22Rv1 (cell line): ENCODE measurements around the gene RABGAP1L.

ENCODE experiments used
- H3K27ac ChIP-seq: fragments of 450-650 bp; 2 replicates; pipeline ENCODE4 v1.5.1; 2017
- ZFX ChIP-seq: fragments of 450-650 bp; IDR thresholded peaks from 2 replicates; pipeline ENCODE4 v1.6.1; 2017; ENCODE audit warnings: antibody characterized with exemption, borderline replicate concordance
- TF ChIP-seq, protein P1 (sequence below): fragments of 450-650 bp; IDR thresholded peaks from 2 replicates; pipeline ENCODE4 v1.5.1; 2017; ENCODE audit warnings: mild to moderate bottlenecking

The RABGAP1L gene

DNA sequence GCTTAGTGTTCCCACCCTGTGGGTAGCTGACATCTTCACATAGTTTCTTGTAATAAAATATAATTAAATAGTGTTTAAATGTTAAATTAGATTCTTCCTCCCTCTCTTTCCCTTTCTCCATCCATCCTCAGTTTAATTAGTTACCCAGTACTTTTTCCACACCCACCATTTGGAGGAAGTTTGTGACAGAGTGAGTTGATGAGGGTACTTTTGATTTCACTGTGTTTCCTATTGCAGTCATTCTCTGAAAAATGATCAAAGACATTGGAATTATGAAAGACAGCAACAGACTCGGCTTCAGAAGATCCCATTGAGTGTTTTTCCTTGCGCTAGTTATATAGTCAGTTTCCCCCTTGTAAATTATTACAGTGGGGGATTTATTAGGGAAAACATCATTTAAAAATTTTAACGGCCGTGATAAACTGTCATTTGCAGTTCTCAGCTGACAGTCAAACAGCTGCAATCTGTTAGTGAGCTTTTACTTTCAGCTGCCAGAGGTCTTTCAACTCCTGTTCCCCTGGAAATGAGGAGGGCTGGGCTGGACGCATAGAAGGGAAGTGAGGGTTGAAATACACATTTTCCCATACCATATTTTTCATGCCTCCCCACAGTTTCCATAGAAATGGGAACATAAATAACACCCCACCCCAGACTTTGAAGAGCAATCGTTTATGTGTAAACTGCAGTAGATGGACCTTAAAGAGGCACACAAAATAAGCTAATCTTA, 779.1 kb downstream of the RABGAP1L start:
- no peak overlapping the region for H3K27ac ChIP-seq
- no peak for TF ChIP-seq ZFX
- TF ChIP-seq, protein P1, sequence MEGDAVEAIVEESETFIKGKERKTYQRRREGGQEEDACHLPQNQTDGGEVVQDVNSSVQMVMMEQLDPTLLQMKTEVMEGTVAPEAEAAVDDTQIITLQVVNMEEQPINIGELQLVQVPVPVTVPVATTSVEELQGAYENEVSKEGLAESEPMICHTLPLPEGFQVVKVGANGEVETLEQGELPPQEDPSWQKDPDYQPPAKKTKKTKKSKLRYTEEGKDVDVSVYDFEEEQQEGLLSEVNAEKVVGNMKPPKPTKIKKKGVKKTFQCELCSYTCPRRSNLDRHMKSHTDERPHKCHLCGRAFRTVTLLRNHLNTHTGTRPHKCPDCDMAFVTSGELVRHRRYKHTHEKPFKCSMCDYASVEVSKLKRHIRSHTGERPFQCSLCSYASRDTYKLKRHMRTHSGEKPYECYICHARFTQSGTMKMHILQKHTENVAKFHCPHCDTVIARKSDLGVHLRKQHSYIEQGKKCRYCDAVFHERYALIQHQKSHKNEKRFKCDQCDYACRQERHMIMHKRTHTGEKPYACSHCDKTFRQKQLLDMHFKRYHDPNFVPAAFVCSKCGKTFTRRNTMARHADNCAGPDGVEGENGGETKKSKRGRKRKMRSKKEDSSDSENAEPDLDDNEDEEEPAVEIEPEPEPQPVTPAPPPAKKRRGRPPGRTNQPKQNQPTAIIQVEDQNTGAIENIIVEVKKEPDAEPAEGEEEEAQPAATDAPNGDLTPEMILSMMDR, result no peak

DNA sequence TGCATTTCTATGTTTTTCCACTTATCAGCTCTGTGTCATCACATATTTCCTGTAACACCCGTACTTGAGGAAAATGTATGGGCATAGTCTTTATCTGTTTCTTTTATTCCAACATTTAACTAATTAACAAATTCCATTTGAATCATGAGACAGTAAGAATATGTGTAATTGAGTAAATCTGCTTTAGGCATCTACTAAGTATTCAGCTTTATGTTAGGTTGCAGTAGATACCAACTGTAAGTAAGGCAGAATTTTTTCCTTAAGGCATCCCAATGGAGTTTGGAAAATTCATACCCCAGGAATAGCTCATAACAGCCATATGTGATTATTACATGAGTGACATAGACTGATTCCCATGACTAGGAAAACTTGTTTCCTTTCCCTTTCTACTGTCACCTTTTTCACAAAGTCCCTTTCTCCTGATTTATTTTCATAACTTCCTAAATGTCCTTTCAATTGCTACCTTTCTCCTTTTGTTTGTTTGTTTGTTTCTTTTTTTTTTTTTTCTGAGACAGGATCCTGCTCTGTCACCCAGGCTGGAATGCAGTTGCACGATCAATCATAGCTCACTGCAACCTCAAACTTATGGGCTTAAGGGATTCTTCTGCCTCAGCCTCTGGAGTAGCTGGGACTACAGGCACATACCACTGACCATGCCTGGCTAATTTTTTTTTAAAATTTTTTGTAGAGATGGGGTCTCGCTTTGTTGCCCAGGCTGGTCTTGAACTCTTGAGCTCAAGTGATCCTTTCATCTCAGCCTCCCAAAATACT, 780.6 kb downstream of the RABGAP1L start:
- no peak overlapping the region for H3K27ac ChIP-seq
- TF ChIP-seq, protein P1, result no peak
- no peak for TF ChIP-seq ZFX

DNA sequence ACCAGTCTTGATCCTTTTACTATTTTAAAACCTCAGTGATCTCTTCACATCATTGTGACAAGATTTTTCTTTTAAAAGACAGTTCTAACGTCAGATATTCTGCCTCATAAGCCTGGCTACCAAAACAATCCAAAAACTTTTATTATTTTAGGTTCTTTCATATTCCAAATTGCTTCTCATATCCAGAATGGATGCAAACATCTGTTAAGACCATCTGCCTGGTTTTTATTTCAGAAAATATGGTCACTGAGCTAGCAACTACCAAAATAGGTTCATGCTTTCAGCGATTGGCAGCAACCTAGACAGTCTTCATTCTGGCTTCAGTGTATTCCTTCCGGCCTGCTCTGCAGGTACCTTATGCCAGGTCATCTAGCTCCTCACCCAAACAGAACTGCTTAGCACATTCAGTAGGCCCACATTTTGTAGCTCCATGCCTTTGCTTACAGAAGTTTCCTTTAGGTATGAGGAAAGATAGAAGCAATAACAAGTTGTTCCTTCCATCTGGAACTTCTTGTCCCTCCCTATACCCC, 781.4 kb downstream of the RABGAP1L start:
- H3K27ac ChIP-seq, result no peak overlapping the region
- TF ChIP-seq ZFX, result no peak
- TF ChIP-seq, protein P1, result no peak

DNA sequence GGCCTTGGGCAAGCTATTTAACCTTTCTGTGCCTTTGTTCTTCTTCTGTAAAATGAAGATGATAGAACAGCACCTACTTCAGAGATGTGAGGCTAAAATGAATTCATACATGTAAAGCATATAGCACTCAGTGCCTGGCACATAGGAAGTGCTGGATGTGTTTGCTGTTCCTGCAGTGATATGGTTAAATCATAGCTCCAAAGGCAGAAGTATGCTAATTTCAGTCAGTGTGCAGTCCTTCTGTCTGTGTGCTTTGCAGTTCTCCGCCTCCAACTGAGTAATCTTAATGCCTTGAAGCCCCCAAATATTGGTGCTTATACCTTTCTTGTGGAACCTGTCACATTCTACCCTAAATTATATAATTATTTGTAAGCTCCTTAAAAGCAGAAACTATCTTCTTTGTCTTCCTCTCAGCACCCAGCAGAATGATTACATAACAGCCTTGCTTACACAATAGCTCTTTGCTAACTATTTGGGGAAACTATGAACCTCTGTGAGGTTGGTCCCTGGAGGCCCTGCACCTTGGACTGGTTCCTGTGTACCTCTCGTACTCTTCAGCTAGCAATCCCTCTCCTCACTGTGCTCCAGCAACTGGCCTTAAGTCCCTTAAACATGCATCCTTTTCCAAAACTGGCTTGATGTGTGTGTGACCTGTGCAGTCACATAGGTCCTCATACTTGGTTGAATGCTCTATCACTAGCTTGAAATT, 783.4 kb downstream of the RABGAP1L start:
- TF ChIP-seq ZFX, result no peak
- TF ChIP-seq, protein P1, result no peak
- H3K27ac ChIP-seq, result no peak overlapping the region

DNA sequence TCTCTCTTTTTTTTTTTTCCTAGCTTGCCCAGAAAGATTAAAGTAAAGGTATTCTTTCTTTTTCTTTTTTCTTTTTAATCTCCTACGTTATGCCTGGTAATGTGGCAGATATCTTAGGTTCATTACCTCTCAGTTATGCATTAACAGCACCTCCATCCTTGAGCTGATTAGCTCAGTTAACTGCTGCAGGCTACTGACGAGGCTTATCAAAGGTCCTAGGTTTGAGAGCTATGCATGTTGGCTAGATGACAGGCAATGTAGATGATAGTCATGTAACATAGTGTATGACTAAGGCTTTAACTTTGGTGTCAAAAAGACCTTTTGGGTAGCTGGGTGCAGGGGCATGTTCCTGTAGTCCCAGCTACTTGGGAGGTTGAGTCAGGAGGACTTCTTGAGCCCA, 786.7 kb downstream of the RABGAP1L start:
- TF ChIP-seq, protein P1, result no peak
- no peak overlapping the region for H3K27ac ChIP-seq

DNA sequence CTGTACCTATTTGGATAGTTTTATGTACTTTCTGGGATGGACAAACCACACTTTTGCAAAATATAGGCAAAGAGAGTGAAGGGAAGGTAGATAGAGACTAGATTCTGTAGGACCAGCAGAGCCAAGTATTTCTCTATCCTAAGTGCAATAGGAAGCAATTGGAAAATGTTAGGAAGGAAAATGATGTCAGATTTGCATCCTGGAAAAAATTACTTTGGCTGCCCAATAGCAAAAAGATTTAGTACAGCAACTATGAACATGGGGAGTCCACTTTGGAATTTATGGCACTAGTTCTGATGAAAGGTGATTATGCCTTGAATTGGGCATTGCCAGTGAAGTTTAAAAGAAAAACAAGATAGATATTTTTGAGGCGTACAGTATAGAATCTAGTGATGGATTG, 789.7 kb downstream of the RABGAP1L start:
- no peak overlapping the region for H3K27ac ChIP-seq
- TF ChIP-seq, protein P1, result no peak
- no peak for TF ChIP-seq ZFX
